WTC11 (cell line): ENCODE results near the gene CDC6. TPM values are rescaled to one million over a fixed set of nuclear protein-coding genes. Genes with fewer than 3 reads are reported as not detected.

Source experiments
- ATAC-seq: fragments of 200-7000 bp; cut with Tn5 transposase; 2 replicates; pipeline ENCODE4 v1.10.0; 2021; ENCODE audit warnings: mild to moderate bottlenecking, moderate library complexity
- CTCF ChIA-PET: fragments of 300-600 bp; sonication (Branson Sonifier 250); formaldehyde crosslinking; loops from one replicate; lab custom pipeline; 2021; ENCODE audit warnings: antibody characterized with exemption; lab: Charles Lee
- POLR2A ChIA-PET: fragments of 350-600 bp; sonication (Branson Sonifier 250); formaldehyde crosslinking; loops from one replicate; lab custom pipeline; 2021; ENCODE audit warnings: antibody characterized with exemption; lab: Charles Lee
- DNase-seq: peaks from one replicate; pipeline ENCODE4 v3.0.0; 2021; ENCODE audit warnings: low spot score
- H3K27ac Mint-ChIP-seq: 2 replicates; pipeline ENCODE4 v1.8.0; 2021; ENCODE audit warnings: mixed read lengths
- H3K27me3 Mint-ChIP-seq: 2 replicates; pipeline ENCODE4 v1.8.0; 2021; ENCODE audit warnings: low read depth, mild to moderate bottlenecking, moderate library complexity, mixed read lengths
- H3K36me3 Mint-ChIP-seq: 2 replicates; pipeline ENCODE4 v1.8.0; 2021; ENCODE audit warnings: mixed read lengths
- H3K4me1 Mint-ChIP-seq: 2 replicates; pipeline ENCODE4 v1.8.0; 2022; ENCODE audit warnings: mixed read lengths
- H3K4me3 Mint-ChIP-seq: 2 replicates; pipeline ENCODE4 v1.8.0; 2021; ENCODE audit warnings: mild to moderate bottlenecking, moderate library complexity, mixed read lengths
- H3K9me3 Mint-ChIP-seq: 2 replicates; pipeline ENCODE4 v1.8.0; 2021; ENCODE audit warnings: mixed read lengths
- CREM ChIP-seq: sonication (generic); formaldehyde crosslinking; IDR thresholded peaks from 2 replicates; pipeline ENCODE4 v1.8.1; 2022; ENCODE audit warnings: mild to moderate bottlenecking, missing genetic modification reagents, moderate library complexity
- FOXK1 ChIP-seq: sonication (generic); formaldehyde crosslinking; IDR thresholded peaks from 2 replicates; pipeline ENCODE4 v1.8.0; 2022; ENCODE audit warnings: mild to moderate bottlenecking, moderate library complexity, missing genetic modification reagents
- GTF2I ChIP-seq: fragments of 250-450 bp; sonication (Bioruptor Pico); conservative IDR thresholded peaks from 2 replicates; pipeline ENCODE4 v1.4.0; 2021; ENCODE audit warnings: mild to moderate bottlenecking
- IRF2 ChIP-seq: sonication (generic); formaldehyde crosslinking; IDR thresholded peaks from 2 replicates; pipeline ENCODE4 v1.8.0; 2022; ENCODE audit warnings: low read depth, missing genetic modification reagents, borderline replicate concordance
- MXD4 ChIP-seq: fragments of 250-450 bp; sonication (Bioruptor Pico); IDR thresholded peaks from 2 replicates; pipeline ENCODE4 v1.8.0; 2021; ENCODE audit warnings: mild to moderate bottlenecking, moderate library complexity, borderline replicate concordance
- RELA ChIP-seq: sonication (generic); formaldehyde crosslinking; IDR thresholded peaks from 2 replicates; pipeline ENCODE4 v1.8.1; 2022; ENCODE audit warnings: missing genetic modification reagents, mild to moderate bottlenecking, borderline replicate concordance
- SOX15 ChIP-seq: fragments of 250-450 bp; sonication (Bioruptor Pico); IDR thresholded peaks from 2 replicates; pipeline ENCODE4 v1.9.0; 2021; ENCODE audit warnings: mild to moderate bottlenecking
- total RNA-seq: library from RNA; stranded (reverse); gene quantifications from 3 replicates; pipeline ENCODE4 v1.2.3, GENCODE V29; 2021
- TF ChIP-seq, protein P1 (sequence below): fragments of 200-600 bp; IDR thresholded peaks from 2 replicates; pipeline ENCODE4 v1.8.0; 2022; ENCODE audit warnings: antibody characterized with exemption
- TF ChIP-seq, protein P2 (sequence below): sonication (generic); formaldehyde crosslinking; IDR thresholded peaks from 2 replicates; pipeline ENCODE4 v1.8.0; 2023; ENCODE audit warnings: missing genetic modification reagents
- TF ChIP-seq, protein P3 (sequence below): fragments of 250-450 bp; sonication (Bioruptor Pico); IDR thresholded peaks from 2 replicates; pipeline ENCODE4 v1.9.0; 2021; ENCODE audit warnings: mild to moderate bottlenecking
- TF ChIP-seq, protein P4 (sequence below): sonication (generic); formaldehyde crosslinking; IDR thresholded peaks from 2 replicates; pipeline ENCODE4 v1.8.0; 2022; ENCODE audit warnings: missing genetic modification reagents
- TF ChIP-seq, protein P5 (sequence below): sonication (generic); formaldehyde crosslinking; IDR thresholded peaks from 2 replicates; pipeline ENCODE4 v1.8.0; 2022; ENCODE audit warnings: mild to moderate bottlenecking, missing genetic modification reagents
- TF ChIP-seq, protein P6 (sequence below): sonication (generic); formaldehyde crosslinking; IDR thresholded peaks from 2 replicates; pipeline ENCODE4 v1.8.0; 2023; ENCODE audit warnings: missing genetic modification reagents, mild to moderate bottlenecking, borderline replicate concordance
- TF ChIP-seq, protein P7 (sequence below): sonication (generic); formaldehyde crosslinking; IDR thresholded peaks from 2 replicates; pipeline ENCODE4 v1.8.1; 2022; ENCODE audit warnings: mild to moderate bottlenecking, moderate library complexity, missing genetic modification reagents
- TF ChIP-seq, protein P8 (sequence below): sonication (generic); formaldehyde crosslinking; IDR thresholded peaks from 2 replicates; pipeline ENCODE4 v1.8.1; 2022; ENCODE audit warnings: missing genetic modification reagents, borderline replicate concordance

CDC6 gene
- total RNA-seq, 1 experiment from 2014 or later, result 125 TPM

DNA sequence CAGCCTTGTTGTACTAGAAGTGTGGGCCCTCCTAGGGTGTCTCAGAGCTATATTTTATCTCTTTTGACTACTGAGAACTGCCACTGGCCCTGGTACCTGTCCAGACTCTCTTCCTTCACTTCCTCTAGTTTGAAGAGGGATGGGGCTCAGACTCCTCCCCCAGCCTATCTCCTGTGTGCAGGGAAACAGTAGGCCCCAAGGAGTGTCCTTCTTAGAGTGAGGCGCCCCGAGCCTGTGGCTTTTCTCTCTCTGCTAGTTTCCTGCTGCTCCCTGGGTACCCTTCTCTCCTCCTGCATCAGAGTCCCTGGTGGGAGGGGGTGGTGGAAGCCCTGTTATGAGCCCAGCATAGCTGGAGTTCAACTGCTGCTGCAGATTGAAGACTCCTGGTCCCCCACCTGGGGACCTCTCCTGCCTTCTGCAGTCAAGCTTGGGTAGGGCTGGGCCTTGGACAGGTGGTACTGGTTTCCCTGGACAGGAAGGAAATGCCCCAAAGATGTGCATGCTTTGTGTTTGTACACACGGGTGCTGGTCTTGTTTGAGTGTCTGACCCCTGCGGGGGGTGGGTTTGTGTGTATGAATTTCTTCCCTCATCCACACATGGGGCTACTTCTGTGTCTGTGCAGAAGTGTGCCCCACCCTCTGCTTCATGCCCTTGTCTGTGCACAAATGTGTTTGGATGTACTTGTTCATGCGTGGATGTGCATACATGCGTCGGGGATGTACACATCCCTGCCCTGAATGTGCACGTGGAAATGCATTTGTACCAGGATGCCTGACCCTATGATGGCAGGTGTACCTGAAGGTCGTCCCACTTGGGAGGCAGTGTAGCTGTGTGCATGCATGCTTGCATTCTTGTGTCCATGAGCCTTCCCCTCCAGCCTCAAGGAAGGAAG lies 28.2 kb downstream of the CDC6 start:
- peaks cover 73% of the 10 kb centered on the region for H3K4me1 Mint-ChIP-seq
- H3K27me3 Mint-ChIP-seq, result peaks cover 22% of the 10 kb centered on the region
- no peaks in the 10 kb centered on the region for H3K9me3 Mint-ChIP-seq
- ChIA-PET CTCF (interaction anchor here (0.7 to 3.5 kb wide), 15 partner anchors 9 to 217 kb away, joined by 3 to 117 read pairs (median 14); partner anchors contain the start of genes RARA and WIPF2), POLR2A (interaction anchor here (0.9 to 2.0 kb wide), 2 partner anchors 9 kb away, joined by 3 to 17 read pairs; no protein-coding TSS in a partner anchor)
- H3K27ac Mint-ChIP-seq, result no peak overlapping the region
- ATAC-seq (no peak), DNase-seq (peak; percentile 12)
- H3K4me3 Mint-ChIP-seq, result peak overlapping the region; percentile 90
- no peak for TF ChIP-seq FOXK1
- no peak for TF ChIP-seq MXD4 (CRISPR knock-in tag)
- no peaks in the 10 kb centered on the region for H3K36me3 Mint-ChIP-seq

DNA sequence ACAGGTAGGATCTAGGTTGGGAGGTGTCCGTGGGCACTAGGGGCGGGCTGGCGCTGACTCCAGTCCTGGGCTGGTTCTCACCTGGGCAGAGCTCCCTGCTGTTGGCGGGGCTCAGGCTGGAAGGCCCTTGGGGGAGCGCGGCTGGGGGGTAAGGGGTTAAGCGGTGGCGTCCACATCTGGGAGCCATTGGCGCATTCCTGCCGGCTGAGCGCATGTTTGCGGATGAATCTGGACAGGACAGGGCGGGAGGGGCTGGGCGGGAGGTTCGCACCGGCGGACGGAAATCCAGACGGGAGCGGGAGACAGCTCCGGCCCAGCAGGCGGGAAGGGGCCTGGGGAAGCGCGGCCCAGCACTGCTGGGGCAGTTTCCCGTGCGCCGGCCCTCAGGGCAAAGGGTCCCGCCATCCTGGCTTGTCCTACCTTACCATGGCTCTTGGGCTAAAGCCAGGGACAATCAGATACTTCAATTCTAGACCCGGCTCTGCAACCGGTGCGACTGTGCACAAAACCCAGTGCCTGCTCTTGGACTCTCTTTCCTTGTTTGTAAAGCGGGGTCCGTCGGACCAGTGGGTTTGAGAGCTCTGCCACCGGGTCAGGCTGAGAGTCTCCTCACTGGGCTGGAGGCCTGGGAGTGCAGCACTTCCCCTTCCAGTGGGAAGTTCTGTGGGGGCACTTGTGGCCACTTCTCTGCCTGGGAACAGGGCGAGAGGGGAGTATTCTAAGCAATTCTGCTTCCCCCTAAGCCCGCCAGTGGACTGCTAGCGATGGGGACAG lies 29.1 kb downstream of the CDC6 start:
- H3K27ac Mint-ChIP-seq, result no peak overlapping the region
- H3K36me3 Mint-ChIP-seq, result no peaks in the 10 kb centered on the region
- H3K27me3 Mint-ChIP-seq, result peaks cover 22% of the 10 kb centered on the region
- H3K4me1 Mint-ChIP-seq, result peaks cover 73% of the 10 kb centered on the region
- CTCF ChIA-PET, result interaction anchor here (0.7 to 3.5 kb wide), 44 partner anchors 9 to 299 kb away, joined by 3 to 117 read pairs (median 4); partner anchors contain the start of genes CDC6, GJD3, RARA and TOP2A
- DNase-seq (peak; percentile 69), ATAC-seq (peak; percentile 7)
- POLR2A ChIA-PET, result interaction anchor here (1.1 to 2.0 kb wide), 3 partner anchors 9 to 31 kb away, joined by 3 to 17 read pairs (median 5); no protein-coding TSS in a partner anchor
- H3K9me3 Mint-ChIP-seq, result no peaks in the 10 kb centered on the region
- H3K4me3 Mint-ChIP-seq, result peak overlapping the region; percentile 90
- TF ChIP-seq IRF2 (CRISPR knock-in tag) (no peak), CREM (CRISPR knock-in tag) (no peak), RELA (no peak), GTF2I (CRISPR knock-in tag) (no peak), SOX15 (CRISPR knock-in tag) (no peak)
- TF ChIP-seq, protein P1, sequence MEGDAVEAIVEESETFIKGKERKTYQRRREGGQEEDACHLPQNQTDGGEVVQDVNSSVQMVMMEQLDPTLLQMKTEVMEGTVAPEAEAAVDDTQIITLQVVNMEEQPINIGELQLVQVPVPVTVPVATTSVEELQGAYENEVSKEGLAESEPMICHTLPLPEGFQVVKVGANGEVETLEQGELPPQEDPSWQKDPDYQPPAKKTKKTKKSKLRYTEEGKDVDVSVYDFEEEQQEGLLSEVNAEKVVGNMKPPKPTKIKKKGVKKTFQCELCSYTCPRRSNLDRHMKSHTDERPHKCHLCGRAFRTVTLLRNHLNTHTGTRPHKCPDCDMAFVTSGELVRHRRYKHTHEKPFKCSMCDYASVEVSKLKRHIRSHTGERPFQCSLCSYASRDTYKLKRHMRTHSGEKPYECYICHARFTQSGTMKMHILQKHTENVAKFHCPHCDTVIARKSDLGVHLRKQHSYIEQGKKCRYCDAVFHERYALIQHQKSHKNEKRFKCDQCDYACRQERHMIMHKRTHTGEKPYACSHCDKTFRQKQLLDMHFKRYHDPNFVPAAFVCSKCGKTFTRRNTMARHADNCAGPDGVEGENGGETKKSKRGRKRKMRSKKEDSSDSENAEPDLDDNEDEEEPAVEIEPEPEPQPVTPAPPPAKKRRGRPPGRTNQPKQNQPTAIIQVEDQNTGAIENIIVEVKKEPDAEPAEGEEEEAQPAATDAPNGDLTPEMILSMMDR, result no peak
- TF ChIP-seq, protein P2, sequence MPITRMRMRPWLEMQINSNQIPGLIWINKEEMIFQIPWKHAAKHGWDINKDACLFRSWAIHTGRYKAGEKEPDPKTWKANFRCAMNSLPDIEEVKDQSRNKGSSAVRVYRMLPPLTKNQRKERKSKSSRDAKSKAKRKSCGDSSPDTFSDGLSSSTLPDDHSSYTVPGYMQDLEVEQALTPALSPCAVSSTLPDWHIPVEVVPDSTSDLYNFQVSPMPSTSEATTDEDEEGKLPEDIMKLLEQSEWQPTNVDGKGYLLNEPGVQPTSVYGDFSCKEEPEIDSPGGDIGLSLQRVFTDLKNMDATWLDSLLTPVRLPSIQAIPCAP, result no peak
- TF ChIP-seq, protein P3, sequence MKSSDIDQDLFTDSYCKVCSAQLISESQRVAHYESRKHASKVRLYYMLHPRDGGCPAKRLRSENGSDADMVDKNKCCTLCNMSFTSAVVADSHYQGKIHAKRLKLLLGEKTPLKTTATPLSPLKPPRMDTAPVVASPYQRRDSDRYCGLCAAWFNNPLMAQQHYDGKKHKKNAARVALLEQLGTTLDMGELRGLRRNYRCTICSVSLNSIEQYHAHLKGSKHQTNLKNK, result no peak
- TF ChIP-seq, protein P4, sequence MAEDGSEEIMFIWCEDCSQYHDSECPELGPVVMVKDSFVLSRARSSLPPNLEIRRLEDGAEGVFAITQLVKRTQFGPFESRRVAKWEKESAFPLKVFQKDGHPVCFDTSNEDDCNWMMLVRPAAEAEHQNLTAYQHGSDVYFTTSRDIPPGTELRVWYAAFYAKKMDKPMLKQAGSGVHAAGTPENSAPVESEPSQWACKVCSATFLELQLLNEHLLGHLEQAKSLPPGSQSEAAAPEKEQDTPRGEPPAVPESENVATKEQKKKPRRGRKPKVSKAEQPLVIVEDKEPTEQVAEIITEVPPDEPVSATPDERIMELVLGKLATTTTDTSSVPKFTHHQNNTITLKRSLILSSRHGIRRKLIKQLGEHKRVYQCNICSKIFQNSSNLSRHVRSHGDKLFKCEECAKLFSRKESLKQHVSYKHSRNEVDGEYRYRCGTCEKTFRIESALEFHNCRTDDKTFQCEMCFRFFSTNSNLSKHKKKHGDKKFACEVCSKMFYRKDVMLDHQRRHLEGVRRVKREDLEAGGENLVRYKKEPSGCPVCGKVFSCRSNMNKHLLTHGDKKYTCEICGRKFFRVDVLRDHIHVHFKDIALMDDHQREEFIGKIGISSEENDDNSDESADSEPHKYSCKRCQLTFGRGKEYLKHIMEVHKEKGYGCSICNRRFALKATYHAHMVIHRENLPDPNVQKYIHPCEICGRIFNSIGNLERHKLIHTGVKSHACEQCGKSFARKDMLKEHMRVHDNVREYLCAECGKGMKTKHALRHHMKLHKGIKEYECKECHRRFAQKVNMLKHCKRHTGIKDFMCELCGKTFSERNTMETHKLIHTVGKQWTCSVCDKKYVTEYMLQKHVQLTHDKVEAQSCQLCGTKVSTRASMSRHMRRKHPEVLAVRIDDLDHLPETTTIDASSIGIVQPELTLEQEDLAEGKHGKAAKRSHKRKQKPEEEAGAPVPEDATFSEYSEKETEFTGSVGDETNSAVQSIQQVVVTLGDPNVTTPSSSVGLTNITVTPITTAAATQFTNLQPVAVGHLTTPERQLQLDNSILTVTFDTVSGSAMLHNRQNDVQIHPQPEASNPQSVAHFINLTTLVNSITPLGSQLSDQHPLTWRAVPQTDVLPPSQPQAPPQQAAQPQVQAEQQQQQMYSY (CRISPR knock-in tag), result peak; percentile 77
- TF ChIP-seq, protein P5, sequence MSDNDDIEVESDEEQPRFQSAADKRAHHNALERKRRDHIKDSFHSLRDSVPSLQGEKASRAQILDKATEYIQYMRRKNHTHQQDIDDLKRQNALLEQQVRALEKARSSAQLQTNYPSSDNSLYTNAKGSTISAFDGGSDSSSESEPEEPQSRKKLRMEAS (CRISPR knock-in tag), result 0 out of 2 replicates have a peak, but pooled peaks have one; percentile 26
- TF ChIP-seq, protein P6, sequence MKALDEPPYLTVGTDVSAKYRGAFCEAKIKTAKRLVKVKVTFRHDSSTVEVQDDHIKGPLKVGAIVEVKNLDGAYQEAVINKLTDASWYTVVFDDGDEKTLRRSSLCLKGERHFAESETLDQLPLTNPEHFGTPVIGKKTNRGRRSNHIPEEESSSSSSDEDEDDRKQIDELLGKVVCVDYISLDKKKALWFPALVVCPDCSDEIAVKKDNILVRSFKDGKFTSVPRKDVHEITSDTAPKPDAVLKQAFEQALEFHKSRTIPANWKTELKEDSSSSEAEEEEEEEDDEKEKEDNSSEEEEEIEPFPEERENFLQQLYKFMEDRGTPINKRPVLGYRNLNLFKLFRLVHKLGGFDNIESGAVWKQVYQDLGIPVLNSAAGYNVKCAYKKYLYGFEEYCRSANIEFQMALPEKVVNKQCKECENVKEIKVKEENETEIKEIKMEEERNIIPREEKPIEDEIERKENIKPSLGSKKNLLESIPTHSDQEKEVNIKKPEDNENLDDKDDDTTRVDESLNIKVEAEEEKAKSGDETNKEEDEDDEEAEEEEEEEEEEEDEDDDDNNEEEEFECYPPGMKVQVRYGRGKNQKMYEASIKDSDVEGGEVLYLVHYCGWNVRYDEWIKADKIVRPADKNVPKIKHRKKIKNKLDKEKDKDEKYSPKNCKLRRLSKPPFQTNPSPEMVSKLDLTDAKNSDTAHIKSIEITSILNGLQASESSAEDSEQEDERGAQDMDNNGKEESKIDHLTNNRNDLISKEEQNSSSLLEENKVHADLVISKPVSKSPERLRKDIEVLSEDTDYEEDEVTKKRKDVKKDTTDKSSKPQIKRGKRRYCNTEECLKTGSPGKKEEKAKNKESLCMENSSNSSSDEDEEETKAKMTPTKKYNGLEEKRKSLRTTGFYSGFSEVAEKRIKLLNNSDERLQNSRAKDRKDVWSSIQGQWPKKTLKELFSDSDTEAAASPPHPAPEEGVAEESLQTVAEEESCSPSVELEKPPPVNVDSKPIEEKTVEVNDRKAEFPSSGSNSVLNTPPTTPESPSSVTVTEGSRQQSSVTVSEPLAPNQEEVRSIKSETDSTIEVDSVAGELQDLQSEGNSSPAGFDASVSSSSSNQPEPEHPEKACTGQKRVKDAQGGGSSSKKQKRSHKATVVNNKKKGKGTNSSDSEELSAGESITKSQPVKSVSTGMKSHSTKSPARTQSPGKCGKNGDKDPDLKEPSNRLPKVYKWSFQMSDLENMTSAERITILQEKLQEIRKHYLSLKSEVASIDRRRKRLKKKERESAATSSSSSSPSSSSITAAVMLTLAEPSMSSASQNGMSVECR (CRISPR knock-in tag), result 0 out of 2 replicates have a peak, but pooled peaks have one; percentile 26
- TF ChIP-seq, protein P7, sequence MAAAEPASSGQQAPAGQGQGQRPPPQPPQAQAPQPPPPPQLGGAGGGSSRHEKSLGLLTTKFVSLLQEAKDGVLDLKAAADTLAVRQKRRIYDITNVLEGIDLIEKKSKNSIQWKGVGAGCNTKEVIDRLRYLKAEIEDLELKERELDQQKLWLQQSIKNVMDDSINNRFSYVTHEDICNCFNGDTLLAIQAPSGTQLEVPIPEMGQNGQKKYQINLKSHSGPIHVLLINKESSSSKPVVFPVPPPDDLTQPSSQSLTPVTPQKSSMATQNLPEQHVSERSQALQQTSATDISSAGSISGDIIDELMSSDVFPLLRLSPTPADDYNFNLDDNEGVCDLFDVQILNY (CRISPR knock-in tag), result 0 out of 2 replicates have a peak, but pooled peaks have one; percentile 46
- TF ChIP-seq, protein P8, sequence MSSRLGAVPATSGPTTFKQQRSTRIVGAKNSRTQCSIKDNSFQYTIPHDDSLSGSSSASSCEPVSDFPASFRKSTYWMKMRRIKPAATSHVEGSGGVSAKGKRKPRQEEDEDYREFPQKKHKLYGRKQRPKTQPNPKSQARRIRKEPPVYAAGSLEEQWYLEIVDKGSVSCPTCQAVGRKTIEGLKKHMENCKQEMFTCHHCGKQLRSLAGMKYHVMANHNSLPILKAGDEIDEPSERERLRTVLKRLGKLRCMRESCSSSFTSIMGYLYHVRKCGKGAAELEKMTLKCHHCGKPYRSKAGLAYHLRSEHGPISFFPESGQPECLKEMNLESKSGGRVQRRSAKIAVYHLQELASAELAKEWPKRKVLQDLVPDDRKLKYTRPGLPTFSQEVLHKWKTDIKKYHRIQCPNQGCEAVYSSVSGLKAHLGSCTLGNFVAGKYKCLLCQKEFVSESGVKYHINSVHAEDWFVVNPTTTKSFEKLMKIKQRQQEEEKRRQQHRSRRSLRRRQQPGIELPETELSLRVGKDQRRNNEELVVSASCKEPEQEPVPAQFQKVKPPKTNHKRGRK (CRISPR knock-in tag), result no peak
